SU-DHL-6 (cell line): Measurements from ENCODE around the gene OR10C1.

Experiments used
- H2AFZ ChIP-seq: fragments of 200-600 bp; sonication (generic); 2 replicates; pipeline ENCODE4 v1.6.1; 2014; ENCODE audit warnings: low read depth, mild to moderate bottlenecking, moderate library complexity, mixed read lengths, antibody characterized with exemption, low read length; ENCODE audit not compliant: severe bottlenecking
- H3F3A ChIP-seq: fragments of 200-600 bp; shearing (Covaris generic); 2 replicates; pipeline ENCODE4 v1.6.0; 2016; ENCODE audit warnings: antibody characterized with exemption, mild to moderate bottlenecking; ENCODE audit not compliant: insufficient read depth
- H3K27ac ChIP-seq: fragments of 200-600 bp; sonication (generic); 2 replicates; pipeline ENCODE4 v1.5.1; 2016; ENCODE audit warnings: low read depth, mild to moderate bottlenecking, low read length, moderate library complexity, mixed read lengths
- H3K27me3 ChIP-seq: fragments of 200-600 bp; sonication (generic), shearing (Covaris generic); 2 replicates; pipeline ENCODE4 v1.6.0; 2014; ENCODE audit warnings: mild to moderate bottlenecking, low read length
- H3K36me3 ChIP-seq: fragments of 200-600 bp; sonication (generic); 2 replicates; pipeline ENCODE4 v1.6.1; 2014; ENCODE audit warnings: mild to moderate bottlenecking, low read length, mixed read lengths
- H3K4me2 ChIP-seq: fragments of 300-600, 200-600 bp; shearing (Covaris generic), sonication (generic); 2 replicates; pipeline ENCODE4 v1.6.0; 2014; ENCODE audit warnings: low read length, low read depth, mild to moderate bottlenecking; ENCODE audit not compliant: poor library complexity, severe bottlenecking
- H3K4me3 ChIP-seq: fragments of 200-600 bp; sonication (generic); 2 replicates; pipeline ENCODE4 v1.5.1; 2014; ENCODE audit warnings: antibody characterized with exemption, low read length, mild to moderate bottlenecking, mixed read lengths; ENCODE audit not compliant: insufficient read depth, poor library complexity, severe bottlenecking
- H3K79me2 ChIP-seq: fragments of 200-600 bp; sonication (generic); 2 replicates; pipeline ENCODE4 v1.6.1; 2014; ENCODE audit warnings: mild to moderate bottlenecking, low read length, moderate library complexity; ENCODE audit not compliant: insufficient read depth
- H3K9ac ChIP-seq: fragments of 200-600 bp; sonication (generic); 2 replicates; pipeline ENCODE4 v1.7.0; 2014; ENCODE audit warnings: mild to moderate bottlenecking, low read length
- H3K9me2 ChIP-seq: fragments of 200-600 bp; sonication (generic); replicated peaks from 2 replicates; pipeline ENCODE4 v1.6.1; 2014; ENCODE audit warnings: low read length; ENCODE audit not compliant: insufficient read depth
- H3K9me3 ChIP-seq: fragments of 200-600 bp; sonication (generic); 2 replicates; pipeline ENCODE4 v1.6.1; 2014; ENCODE audit warnings: low read length, mixed read lengths; ENCODE audit not compliant: insufficient read depth
- H4K20me1 ChIP-seq: fragments of 200-600 bp; sonication (generic); 2 replicates; pipeline ENCODE4 v1.6.1; 2014; ENCODE audit warnings: low read depth, mild to moderate bottlenecking, antibody characterized with exemption, low read length, moderate library complexity, mixed read lengths
- EZH2phosphoT487 ChIP-seq: fragments of 200-600 bp; sonication (generic), shearing (Covaris generic); conservative IDR thresholded peaks from 2 replicates; pipeline ENCODE4 v1.6.1; 2018; ENCODE audit warnings: mild to moderate bottlenecking, antibody characterized with exemption, low read length, moderate library complexity, mixed read lengths
- TF ChIP-seq, protein P1 (sequence below): fragments of 200-600 bp; sonication (generic); IDR thresholded peaks from one replicate; pipeline ENCODE4 v1.5.1; 2017; ENCODE audit warnings: antibody characterized with exemption, mild to moderate bottlenecking, low read length, moderate library complexity; ENCODE audit not compliant: insufficient read depth, poor library complexity, severe bottlenecking

The OR10C1 gene

GRCh38 chr6:29487131-29487530, 48.0 kb downstream of the OR10C1 start:
- Histone ChIP-seq H2AFZ (no peak overlapping the region), H3K4me2 (no peak overlapping the region), H3K9me2 (no peaks in the 10 kb centered on the region), H3K9me3 (no peaks in the 10 kb centered on the region), H3K79me2 (no peaks in the 10 kb centered on the region), H3K9ac (no peak overlapping the region), H3K4me3 (no peak overlapping the region), H3F3A (no peaks in the 10 kb centered on the region), H4K20me1 (no peaks in the 10 kb centered on the region), H3K27ac (no peak overlapping the region), H3K36me3 (no peaks in the 10 kb centered on the region), H3K27me3 (no peaks in the 10 kb centered on the region)
- TF ChIP-seq, protein P1, sequence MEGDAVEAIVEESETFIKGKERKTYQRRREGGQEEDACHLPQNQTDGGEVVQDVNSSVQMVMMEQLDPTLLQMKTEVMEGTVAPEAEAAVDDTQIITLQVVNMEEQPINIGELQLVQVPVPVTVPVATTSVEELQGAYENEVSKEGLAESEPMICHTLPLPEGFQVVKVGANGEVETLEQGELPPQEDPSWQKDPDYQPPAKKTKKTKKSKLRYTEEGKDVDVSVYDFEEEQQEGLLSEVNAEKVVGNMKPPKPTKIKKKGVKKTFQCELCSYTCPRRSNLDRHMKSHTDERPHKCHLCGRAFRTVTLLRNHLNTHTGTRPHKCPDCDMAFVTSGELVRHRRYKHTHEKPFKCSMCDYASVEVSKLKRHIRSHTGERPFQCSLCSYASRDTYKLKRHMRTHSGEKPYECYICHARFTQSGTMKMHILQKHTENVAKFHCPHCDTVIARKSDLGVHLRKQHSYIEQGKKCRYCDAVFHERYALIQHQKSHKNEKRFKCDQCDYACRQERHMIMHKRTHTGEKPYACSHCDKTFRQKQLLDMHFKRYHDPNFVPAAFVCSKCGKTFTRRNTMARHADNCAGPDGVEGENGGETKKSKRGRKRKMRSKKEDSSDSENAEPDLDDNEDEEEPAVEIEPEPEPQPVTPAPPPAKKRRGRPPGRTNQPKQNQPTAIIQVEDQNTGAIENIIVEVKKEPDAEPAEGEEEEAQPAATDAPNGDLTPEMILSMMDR = no peak
- TF ChIP-seq EZH2phosphoT487 = no peak

DNA sequence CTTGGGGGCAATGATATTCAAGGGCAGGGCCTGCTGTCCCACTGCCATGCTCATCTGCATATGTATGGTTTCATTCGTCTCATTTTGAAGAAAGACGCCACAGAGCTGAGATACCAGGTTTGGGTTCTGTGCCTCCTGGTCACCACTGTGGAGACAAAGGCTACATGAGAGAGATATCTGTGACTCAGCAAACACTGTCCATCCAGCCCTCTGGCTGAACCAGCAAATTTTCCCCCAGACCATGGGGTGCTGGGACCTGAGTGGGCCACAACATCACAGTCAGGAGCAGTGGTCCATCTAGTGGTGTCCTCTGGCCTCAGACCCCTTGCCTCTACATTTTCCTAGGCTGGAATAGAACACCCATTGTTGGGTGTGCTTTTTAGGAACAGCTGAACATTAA, 48.6 kb downstream of the OR10C1 start, which contains the start of gene MAS1L:
TSS of gene MAS1L (minus strand) at position 297 of the 400 bp plus-strand sequence. CDS start at position 243, 54 bp downstream.
- Histone ChIP-seq H3F3A (no peaks in the 10 kb centered on the region), H3K4me3 (no peak within 1 kb of the TSS), H3K36me3 (no peaks in the 10 kb centered on the region), H3K4me2 (no peak within 1 kb of the TSS), H2AFZ (no peak within 1 kb of the TSS), H4K20me1 (no peaks in the 10 kb centered on the region), H3K27ac (no peak within 1 kb of the TSS), H3K27me3 (no peaks in the 10 kb centered on the region), H3K79me2 (no peaks in the 10 kb centered on the region), H3K9ac (no peak within 1 kb of the TSS), H3K9me3 (no peaks in the 10 kb centered on the region), H3K9me2 (no peaks in the 10 kb centered on the region)
- no peak for TF ChIP-seq EZH2phosphoT487
- TF ChIP-seq, protein P1 = no peak

DNA sequence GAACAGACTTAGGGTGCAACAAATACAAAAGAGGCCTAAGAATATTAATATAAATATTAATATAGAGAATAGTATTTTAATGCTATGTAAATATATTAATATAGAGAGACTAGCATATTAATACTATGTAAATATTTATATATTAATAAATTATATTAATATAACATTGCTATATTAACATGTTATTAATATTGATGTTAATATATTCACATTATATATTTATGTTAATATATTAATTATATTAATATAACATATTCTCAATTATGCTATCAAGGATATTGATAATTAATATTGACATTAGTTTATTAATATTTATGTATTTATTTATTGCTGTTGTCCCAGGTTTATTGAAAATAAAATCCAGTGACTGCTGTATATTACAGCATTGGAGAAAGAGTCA, 49.8 kb downstream of the OR10C1 start:
- no peaks in the 10 kb centered on the region for H3K36me3 ChIP-seq
- no peaks in the 10 kb centered on the region for H4K20me1 ChIP-seq
- H3K4me3 ChIP-seq = no peak overlapping the region
- no peak overlapping the region for H3K27ac ChIP-seq
- H3K9me2 ChIP-seq = no peaks in the 10 kb centered on the region
- no peaks in the 10 kb centered on the region for H3K79me2 ChIP-seq
- no peak for TF ChIP-seq EZH2phosphoT487
- TF ChIP-seq, protein P1 = no peak
- H2AFZ ChIP-seq = no peak overlapping the region
- H3K9me3 ChIP-seq = no peaks in the 10 kb centered on the region
- no peak overlapping the region for H3K9ac ChIP-seq
- H3F3A ChIP-seq = no peaks in the 10 kb centered on the region
- no peaks in the 10 kb centered on the region for H3K27me3 ChIP-seq
- no peak overlapping the region for H3K4me2 ChIP-seq
